HG03469 (cell line): ENCODE measurements around the gene NET1.
"Not testable (repeated sequence)": the region's sequence is repeated elsewhere in the genome, so short reads cannot be mapped to it uniquely, and the experiment has no call there.

Source experiments
- ATAC-seq: cut with Tn5 transposase; IDR thresholded peaks from one replicate; pipeline ENCODE4 v1.9.1; 2021; ENCODE audit warnings: mild to moderate bottlenecking, moderate library complexity, moderate number of reproducible peaks; ENCODE audit not compliant: unreplicated experiment

The NET1 gene, protein sequence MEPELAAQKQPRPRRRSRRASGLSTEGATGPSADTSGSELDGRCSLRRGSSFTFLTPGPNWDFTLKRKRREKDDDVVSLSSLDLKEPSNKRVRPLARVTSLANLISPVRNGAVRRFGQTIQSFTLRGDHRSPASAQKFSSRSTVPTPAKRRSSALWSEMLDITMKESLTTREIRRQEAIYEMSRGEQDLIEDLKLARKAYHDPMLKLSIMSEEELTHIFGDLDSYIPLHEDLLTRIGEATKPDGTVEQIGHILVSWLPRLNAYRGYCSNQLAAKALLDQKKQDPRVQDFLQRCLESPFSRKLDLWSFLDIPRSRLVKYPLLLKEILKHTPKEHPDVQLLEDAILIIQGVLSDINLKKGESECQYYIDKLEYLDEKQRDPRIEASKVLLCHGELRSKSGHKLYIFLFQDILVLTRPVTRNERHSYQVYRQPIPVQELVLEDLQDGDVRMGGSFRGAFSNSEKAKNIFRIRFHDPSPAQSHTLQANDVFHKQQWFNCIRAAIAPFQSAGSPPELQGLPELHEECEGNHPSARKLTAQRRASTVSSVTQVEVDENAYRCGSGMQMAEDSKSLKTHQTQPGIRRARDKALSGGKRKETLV

DNA sequence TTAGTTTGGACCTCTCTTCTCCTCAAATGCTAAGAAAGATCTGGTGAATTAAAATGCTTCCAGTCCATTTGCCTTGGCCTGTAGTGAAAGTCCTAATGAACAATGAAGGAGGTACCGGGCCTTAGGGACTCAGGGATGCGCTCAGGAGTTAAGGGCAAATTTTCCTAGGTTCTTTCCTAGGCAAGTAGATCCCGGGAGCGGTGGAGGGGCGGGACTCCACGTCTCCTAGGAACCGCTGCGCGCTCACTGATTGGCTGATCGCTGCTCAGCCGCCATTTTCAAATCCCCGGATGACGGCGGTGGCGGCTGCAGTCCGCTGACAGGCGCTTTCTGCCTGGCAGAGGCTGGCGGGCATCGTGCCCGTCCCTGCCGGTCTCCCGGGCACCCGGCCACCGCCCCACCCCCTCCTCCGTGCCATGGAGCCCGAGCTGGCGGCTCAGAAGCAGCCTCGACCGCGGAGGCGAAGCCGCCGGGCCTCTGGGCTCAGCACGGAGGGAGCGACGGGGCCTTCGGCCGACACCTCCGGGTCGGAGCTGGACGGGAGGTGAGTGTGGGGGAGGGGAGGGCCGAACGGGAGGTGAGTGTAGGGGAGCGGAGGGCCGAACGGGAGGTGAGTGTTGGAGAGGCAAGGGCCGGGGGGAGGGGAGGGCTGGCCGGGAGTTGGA is at the start of gene NET1:
TSS of gene NET1 (plus strand) at position 281 of the 665 bp plus-strand sequence. CDS start at position 417, 136 bp downstream.
- ATAC-seq, result peak; percentile 98

DNA sequence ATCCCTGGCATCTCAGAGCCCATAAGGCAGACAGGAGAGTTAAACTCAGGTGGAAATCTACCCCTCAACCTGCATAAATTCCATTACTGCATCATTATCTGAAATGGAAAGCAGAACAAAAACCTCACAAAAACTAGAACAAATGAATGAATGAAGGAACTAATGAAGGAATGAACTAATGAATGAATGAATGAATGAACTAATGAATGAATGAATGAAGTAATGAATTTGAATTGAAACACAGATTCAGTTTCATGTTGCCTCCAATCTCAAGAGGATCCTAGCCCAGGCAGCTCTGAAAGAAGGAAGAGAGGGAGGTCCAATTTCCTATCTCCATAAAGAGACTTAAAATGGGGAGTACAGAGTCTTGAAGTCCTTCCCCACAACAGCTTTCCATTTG is 49.5 kb upstream of the NET1 start:
- ATAC-seq, result no peak

DNA sequence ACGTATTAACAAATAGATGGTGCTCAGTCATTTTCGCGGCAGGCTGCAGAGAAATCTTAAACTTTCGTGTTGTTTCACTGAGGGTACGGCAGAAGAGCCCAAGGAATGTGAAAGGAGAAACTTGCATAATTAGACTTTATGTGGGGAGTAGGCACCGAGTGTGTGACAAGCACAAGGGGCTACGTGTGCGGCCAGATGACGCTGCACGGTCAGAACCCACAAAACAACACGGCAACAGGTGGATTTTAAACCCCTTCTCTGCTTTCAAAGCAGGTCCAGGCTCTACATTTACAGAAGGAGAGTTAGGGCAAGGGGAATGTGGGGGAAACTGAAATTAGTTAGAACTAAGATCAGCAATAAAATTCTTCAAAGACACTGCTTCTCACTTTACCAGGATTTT is 48.0 kb upstream of the NET1 start:
- ATAC-seq, result no peak

DNA sequence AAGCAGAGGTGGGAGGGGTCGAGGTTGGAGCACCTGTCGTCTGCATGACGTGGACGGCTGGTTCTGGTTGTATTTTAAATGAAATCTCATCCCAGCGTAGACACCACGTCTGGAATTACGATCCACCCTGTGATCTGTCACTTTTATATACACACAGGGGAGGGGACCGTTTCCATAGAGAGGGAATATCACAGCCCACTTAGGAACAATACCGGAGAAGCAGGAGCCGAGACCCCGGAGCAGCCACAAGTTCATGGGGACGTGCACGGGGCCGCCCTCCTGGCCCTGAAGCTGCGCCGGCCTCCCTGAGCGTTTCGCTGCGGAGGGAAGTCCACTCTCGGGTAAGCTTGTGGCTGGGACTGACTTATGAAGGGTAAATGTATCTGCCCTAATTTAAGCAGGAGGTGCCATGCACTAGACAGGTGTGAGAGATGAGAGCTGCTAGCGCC is 47.4 kb upstream of the NET1 start, which contains the start of gene UCN3:
TSS of gene UCN3 (plus strand) at position 77 of the 449 bp plus-strand sequence. CDS start 8,755 bp downstream, outside the sequence.
- ATAC-seq, result no peak

DNA sequence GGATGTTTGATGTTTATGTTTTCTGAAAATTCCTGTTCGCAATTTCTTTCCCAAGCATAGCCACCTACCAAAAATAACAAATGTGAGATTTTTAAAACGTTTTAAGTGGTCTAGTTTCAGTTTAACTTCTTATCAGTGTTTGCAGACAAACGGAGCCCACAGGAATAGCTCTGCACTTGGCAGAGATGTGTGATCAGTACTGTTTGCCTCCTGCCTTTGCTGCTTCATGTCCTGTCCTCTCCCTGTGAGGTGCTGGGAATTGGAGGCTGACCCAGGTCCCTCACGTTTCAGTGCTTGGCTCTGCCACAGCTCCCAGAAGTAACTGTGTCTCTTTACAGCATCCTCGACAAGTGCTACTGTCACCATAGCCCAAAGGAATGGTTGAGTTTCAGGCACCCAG is 46.4 kb upstream of the NET1 start:
- ATAC-seq, result no peak

DNA sequence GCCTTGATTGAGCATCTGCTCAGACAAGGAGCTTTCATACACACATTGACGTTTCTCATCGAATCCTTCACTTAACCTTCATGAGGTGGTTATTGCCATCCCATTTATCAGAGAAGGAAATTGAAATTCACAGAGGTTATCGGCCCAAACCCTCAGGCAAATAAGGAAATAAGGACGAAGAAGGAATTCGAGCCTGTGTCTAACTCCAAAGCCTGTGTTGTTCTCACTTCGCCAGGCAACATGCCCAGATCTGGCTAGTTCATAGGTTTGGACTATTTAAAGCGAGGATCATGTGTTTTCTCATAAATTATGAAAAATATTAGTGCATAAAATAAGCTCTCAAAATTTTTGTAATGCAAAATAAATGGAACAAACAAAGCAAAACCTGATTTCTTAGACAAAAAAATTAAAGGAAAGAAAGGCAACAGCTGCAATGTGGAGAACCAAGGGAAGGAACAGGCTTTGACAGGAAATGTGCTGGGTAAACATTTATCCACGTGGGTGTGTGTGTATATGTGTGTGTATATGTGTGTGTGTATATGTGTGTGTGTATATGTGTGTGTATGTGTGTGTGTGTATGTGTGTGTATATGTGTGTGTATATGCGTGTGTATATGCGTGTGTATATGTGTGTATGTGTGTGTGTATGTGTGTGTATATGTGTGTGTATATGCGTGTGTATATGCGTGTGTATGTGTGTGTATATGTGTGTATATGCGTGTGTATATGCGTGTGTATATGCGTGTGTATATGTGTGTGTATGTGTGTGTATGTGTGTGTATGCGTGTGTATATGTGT is 42.8 kb upstream of the NET1 start:
- ATAC-seq, result no peak

DNA sequence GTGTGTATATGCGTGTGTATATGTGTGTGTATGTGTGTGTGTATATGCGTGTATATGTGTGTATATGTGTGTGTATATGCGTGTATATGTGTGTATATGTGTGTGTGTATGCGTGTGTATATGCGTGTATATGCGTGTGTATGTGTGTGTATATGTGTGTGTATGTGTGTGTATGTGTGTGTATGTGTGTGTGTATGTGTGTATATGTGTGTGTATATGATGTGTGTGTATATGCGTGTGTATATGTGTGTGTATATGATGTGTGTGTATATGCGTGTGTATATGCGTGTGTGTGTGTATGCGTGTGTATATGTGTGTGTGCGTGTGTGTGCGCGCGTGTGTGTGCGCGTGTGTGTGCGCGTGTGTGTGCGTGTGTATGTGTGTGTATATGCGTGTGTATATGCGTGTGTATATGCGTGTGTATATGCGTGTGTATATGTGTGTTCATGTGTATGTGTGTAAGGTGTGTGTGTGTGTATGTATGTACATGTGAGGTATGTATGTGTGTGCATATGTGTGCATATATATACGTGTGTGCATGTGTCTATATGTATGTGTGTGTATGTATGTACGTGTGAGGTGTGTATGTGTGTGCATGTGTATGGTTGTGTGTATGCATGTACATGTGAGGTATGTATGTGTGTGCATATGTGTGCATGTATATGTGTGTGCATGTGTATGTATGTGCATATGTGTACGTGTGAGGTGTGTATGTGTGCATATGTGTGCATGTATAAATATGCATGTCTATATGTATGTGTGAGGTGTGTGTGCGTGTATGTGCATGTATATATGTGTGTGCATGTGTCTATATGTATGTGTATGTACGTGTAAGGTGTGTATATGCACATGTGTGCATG is 41.6 kb upstream of the NET1 start:
- ATAC-seq, result no peak

DNA sequence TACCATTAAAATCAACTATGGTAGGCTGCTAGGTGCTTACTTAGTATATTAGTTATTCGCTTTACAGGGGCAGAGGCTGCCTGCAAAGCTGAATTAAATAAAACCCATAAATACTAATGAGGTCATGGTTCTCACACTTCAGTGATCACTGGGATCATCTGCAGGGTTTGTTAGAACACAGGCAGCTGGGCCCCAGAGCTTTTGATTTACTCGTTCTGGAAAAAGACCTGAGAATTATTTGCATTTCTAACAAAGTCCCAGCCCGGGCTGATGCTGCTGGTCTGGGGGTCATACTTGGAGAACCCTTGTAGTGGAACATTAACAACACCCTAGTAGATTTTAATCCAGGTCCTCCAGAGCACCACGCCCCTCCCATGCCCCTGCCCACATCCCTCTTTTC is 39.0 kb upstream of the NET1 start:
- ATAC-seq, result no peak

DNA sequence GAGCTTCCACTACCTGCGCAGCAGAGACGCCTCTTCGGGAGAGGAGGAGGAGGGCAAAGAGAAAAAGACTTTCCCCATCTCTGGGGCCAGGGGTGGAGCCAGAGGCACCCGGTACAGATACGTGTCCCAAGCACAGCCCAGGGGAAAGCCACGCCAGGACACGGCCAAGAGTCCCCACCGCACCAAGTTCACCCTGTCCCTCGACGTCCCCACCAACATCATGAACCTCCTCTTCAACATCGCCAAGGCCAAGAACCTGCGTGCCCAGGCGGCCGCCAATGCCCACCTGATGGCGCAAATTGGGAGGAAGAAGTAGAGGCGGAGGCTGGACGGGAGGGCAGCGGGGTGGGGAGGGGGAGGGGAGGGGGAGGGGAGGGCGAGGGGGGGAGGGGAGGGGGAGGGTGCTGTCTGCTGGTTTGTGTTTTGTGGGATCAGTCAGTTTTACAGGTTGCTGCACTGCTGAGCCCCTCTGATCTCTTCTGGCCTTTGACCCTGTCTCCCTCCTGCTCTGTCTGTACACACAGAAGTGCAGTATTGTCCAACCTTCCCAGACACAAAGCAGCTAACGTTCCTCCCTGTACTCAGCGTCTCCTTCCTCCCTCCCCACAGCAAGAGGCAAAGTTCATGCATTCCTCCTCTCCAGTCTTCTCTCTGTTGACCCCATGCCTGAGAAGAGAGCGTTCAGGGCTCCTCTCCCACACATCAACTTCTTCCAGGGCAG is 38.3 kb upstream of the NET1 start:
- ATAC-seq, result no peak

DNA sequence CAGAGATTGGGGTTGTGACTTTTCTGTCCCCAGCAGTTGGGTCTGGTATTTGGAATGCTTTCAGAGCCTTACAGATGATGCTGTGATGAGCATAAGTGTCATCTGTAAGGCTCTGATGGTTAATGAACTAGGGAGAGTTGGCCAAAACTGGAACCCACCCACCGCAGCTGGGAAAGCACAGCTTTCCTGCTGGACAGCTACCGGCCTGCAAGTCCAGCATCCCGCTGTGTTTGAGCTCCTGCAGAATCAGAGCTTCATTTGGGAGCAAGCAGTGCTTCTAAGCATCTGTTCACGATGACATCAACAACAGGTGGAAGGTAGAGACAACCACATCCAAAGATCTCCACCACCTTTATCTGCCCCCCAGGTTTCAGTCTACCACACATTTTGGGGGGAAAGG is 35.9 kb upstream of the NET1 start:
- no peak for ATAC-seq

DNA sequence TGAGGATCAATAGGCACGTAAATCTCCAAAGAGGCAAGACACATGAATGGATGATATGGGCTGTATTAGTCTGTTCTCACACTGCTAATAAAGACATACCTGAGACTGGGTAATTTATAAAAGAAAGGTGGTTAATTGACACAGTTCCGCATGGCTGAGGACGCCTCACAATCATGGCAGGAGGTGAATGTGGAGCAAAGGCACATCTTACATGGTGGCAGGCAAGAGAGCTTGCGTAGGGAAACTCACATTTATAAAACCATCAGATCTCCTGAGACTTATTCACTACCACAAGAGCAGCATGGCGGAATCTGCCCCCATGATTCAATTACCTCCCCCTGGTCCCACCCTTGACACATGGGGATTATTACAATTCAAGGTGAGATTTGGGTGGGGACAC is 33.2 kb upstream of the NET1 start:
- ATAC-seq, result not testable (repeated sequence)

DNA sequence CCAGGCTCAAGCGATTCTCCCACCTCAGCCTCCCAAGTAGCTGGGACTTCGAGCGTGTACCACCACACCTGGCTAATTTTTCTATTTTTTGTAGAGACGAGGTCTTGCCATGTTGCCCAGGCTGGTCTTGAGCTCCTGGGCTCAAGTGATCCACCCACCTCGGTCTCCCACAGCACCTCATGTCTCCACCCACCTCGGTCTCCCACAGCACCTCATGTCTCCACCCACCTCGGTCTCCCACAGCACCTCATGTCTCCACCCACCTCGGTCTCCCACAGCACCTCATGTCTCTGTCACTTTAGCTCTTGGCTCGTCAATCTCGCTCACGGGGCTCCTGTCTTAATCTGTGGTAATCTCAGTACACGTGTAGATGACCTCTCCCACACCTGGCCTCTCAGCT is 32.0 kb upstream of the NET1 start:
- not testable (repeated sequence) for ATAC-seq

DNA sequence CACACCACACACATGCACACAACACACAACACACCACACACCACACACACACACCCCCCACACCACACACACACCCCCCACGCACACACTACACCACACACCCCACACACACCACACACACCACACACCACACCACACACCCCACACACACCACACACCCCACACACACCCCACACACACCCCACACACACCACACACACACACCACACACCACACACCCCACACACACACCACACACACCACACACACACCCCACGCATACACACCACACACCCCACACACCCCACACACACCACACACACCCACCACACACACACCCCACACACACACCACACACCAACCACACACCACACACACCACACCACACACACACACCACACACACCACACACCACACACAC is 31.2 kb upstream of the NET1 start:
- ATAC-seq, result no peak

DNA sequence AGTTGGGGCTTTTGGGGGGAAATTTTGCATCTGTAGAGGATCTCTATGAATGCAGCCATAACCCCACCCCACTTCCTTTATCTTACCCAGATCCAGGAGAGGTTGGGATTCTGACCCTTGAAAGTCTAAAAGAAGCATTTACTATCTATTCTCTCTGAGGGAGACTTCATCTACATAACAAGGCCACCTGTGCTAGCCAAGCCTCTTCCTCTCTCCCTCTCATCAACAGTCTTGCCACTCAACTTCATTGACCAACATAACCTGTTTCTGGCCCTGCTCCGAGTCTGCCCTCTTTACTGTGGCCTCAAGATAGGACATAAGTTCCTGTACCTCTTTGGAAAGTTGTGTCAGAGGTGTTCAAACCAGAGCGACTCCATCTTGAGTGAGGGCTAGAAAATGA is 27.1 kb upstream of the NET1 start:
- ATAC-seq, result no peak

DNA sequence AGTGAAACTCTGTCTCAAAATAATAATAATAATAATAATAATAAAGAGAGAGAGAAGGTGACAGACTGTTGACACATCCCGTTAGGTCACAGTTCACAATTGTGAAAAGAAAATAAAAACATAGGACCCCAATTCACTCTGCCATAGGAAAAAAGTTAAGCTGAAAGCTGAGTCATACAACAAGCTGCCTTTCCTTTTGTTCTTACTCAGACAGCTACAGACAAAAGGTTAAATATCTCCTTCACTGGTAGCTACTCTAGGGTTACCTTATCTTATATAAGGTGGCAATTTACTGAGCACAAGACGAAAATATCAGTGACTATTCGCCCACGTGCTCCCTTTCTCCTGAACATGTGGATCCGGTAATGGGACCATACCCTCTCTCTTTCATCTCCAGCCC is 25.2 kb upstream of the NET1 start:
- no peak for ATAC-seq

DNA sequence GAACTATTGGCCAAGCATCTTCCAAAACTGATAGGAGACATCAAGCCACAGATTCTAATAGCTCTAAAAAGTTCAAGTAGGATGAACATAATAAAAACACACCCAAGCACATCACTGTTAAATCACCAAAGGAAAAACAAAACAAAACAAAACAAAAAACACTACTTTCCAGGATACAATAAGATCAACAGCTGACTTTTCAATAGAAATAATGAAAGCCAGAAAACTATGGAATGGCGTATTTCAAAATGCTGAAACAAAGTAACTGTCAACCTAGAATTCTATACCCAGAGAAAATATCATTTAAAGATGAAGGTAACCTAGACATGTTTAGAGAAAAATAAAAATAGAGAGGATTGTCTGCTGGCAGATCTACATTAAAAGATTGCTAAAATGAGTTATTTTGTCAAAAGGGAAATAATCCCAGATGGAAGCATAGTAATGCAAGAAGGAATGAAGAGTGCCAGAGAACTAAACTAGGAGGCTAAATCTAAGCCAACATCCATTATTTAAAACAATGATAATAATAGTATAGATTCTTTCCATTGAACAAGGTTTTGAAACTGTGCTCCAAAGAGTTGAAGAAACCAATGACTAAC is 21.7 kb upstream of the NET1 start:
- no peak for ATAC-seq

DNA sequence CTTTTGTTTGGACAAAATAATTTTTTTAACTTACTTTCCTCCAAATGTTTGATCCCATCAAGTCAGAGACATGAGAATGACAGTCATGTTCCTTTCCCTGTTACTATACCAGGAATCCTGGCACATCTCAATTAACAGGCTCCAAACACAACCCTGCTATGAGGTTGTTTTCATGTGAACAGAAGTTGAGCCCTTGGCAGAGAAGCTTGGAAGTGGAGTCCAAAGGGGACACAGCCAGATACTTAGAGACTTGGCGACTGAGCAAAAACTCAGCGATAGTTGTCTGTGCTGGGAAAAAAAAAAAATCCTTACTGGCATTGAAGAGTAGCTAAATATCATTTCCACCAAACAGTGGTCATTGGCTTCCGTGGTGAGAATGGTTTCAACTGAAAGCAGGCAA is 20.6 kb upstream of the NET1 start:
- no peak for ATAC-seq

DNA sequence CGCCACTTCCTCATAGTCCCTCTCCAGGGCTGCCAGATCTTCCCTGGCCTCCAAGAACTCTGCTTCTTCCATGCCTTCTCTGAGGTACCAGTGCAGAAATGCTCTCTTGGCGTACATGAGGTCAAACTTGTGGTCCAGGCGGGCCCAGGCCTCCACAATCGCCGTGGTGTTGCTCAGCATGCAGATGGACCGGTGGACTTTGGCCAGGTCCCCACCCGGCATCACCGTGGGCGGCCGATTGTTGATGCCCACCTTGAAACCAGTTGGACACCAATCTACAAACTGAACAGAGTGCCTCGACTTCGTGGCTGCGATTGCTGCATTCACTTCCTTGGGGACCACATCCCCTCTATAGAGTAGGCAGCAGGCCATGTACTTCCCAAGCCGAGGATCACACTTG is 18.8 kb upstream of the NET1 start:
- ATAC-seq, result no peak

DNA sequence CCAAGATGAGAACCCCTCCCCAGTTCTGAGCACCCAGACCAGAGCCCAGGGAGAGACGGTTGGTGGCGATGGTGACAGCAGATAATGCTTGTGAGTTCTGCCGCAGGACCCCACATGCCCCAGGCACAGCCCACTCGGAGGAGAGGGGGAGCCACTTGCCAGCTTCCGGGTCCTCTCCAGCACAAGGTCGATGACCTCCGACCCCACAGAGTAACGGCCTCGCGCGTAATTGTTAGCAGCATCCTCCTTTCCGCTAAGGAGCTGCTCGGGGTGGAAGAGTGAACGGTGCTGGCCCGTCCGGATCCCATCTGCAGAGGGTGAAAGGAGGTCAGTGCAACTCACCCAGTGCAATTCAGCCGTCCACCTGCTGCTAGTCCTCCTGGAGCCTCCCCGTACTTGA is 17.2 kb upstream of the NET1 start:
- no peak for ATAC-seq
